Body of pancreas (tissue), 4 donors: Measurements from ENCODE around the gene FNBP1L.
A peak's percentile ranks its signal among the peaks of the same experiment; 100 is the strongest.

Source experiments
- CTCF ChIP-seq, 7 experiments: fragments of 450-650 bp in 4 of 7; fragments of 200-600 bp in 3 of 7; sonication (generic) in 3 of 7; IDR thresholded peaks; one replicate each; pipeline ENCODE4 v1.5.1; 2016 to 2019; ENCODE audit warnings: antibody characterized with exemption in 7 of 7
- POLR2A ChIP-seq, 3 donors: fragments of 450-650 bp; IDR thresholded peaks; one replicate each; pipeline ENCODE4 v1.6.1; 2016; ENCODE audit warnings: antibody characterized with exemption in 3 of 3, mild to moderate bottlenecking in 2 of 3

DNA sequence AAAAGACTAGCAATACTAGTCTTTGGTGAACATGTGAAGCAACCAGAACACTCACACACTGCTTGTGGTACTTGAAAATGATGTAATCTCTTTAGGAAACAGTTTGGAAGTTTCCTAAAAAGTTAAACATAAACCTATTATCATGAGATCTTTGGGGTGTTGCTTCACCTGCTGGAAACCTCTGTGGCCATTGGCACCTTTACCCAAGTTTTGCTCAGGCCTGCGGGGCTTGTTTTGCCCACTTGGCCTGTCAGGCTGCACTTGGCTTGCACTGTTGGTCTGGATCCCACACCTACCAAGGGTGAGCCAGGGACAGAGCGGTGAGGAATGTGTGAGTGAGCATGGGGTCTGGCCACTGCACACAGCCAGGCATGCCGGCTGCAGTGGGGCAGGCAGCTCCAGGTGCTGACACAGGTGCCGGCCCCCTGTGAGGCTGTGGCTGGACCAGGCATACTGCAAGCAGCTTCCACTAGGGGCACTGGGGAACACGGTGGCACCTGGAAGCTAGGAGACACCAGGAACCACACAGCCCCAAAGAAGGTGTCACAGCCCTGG is 14.4 kb upstream of the FNBP1L start:
- TF ChIP-seq CTCF (IDR thresholded peaks at IDR 0.05) (peak; percentile 8 to 47 (median 35)), POLR2A (IDR thresholded peaks at IDR 0.05) (no peak)
